Fibroblast of lung (primary cell): Measurements from ENCODE around the gene SIGLEC9.

Source experiments
- CTCF ChIP-seq, 2 donors: IDR thresholded peaks in 1 of 2; conservative IDR thresholded peaks in 1 of 2; 1 replicate in 1 of 2; 2 replicates in 1 of 2; pipeline ENCODE4 v1.5.1; 2011 to 2012; ENCODE audit warnings: low read length in 2 of 2, control low read depth in 1 of 2, inconsistent platforms in 1 of 2, low read depth in 1 of 2, mild to moderate bottlenecking in 1 of 2
- EZH2 ChIP-seq: IDR thresholded peaks from 2 replicates; pipeline ENCODE4 v1.5.1; 2012; ENCODE audit warnings: low read length, control low read depth, mild to moderate bottlenecking; ENCODE audit errors: missing control alignments

- TF ChIP-seq CTCF (conservative IDR thresholded peaks at IDR 0.05 in 1 of 2, IDR thresholded peaks at IDR 0.05 in 1 of 2; ENCODE audit: low read depth in 1 of 2, low read length in 2 of 2) (no peak), EZH2 (no peak)
These were observed 31.0 kb upstream of the SIGLEC9 start for GRCh38 chr19:51093510-51094345.
